Glutamatergic neuron (in vitro differentiated cells): Measurements from ENCODE around the gene CFAP141. TPM values are rescaled to one million over a fixed set of nuclear protein-coding genes. Genes with fewer than 3 reads are reported as not detected.

Experiments used
- DNase-seq: peaks from one replicate; pipeline ENCODE4 v3.0.0; 2022
- H3K27ac Mint-ChIP-seq: one replicate; pipeline ENCODE4 v1.8.0; 2020; ENCODE audit warnings: mild to moderate bottlenecking, mixed read lengths, inconsistent platforms; ENCODE audit not compliant: unreplicated experiment
- H3K27me3 Mint-ChIP-seq: one replicate; pipeline ENCODE4 v1.8.0; 2020; ENCODE audit warnings: mild to moderate bottlenecking, moderate library complexity, mixed read lengths, inconsistent platforms; ENCODE audit not compliant: unreplicated experiment
- H3K36me3 Mint-ChIP-seq: one replicate; pipeline ENCODE4 v1.8.0; 2020; ENCODE audit warnings: mild to moderate bottlenecking, mixed read lengths, inconsistent platforms; ENCODE audit not compliant: unreplicated experiment
- H3K4me1 Mint-ChIP-seq: one replicate; pipeline ENCODE4 v1.8.0; 2020; ENCODE audit warnings: mild to moderate bottlenecking, low read depth, mixed read lengths, inconsistent platforms; ENCODE audit not compliant: unreplicated experiment
- H3K4me3 Mint-ChIP-seq: one replicate; pipeline ENCODE4 v1.8.0; 2020; ENCODE audit warnings: mild to moderate bottlenecking, mixed read lengths, inconsistent platforms; ENCODE audit not compliant: unreplicated experiment
- H3K9me3 Mint-ChIP-seq: one replicate; pipeline ENCODE4 v1.8.0; 2020; ENCODE audit warnings: mild to moderate bottlenecking, moderate library complexity, mixed read lengths, inconsistent platforms; ENCODE audit not compliant: unreplicated experiment
- long read RNA-seq: library from polyadenylated mRNA; unstranded; transcript quantifications from one replicate; pipeline ENCODE4 v2.0.0, GENCODE V29; 2020; ENCODE audit not compliant: unreplicated experiment
- total RNA-seq: library from RNA; stranded (reverse); fragmentation: NEBNext Ultra II Directional; extraction: Animal tissue kit (Norgen Biotek cat#: 25700); gene quantifications from one replicate; pipeline ENCODE4 v1.2.1, GENCODE V29; 2021; ENCODE audit not compliant: unreplicated experiment
- TF ChIP-seq, protein P1 (sequence below): fragments of 200-600 bp; sonication (generic); IDR thresholded peaks from one replicate; pipeline ENCODE4 v1.5.0; 2021; ENCODE audit not compliant: partially characterized antibody, unreplicated experiment

The CFAP141 gene
- not detected for total RNA-seq
- long read RNA-seq, result 0 reads

DNA sequence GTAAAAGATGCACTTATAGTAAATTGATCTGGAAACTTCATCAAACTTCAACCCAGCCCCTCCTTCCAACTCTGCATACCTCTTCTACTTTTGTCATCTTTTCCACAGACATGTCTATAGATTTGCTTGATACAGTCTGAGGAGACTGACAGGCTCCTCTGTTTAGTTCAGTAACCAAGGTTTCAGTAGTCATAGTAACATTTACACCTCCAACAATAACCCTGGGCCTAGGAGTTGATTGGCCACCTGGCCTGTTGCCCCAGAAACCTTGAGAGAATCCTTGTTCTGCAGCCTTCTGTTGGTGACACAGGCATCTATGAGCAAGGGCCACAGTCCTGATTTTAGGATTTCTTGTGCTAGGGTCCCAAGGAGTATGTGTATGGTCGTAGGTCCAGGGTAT is at the start of gene CFAP141:
Gene CFAP141 (minus strand): TSS at position 138 of the 400 bp plus-strand sequence. CDS start 26 bp downstream, at position 112.
- no peaks in the 10 kb centered on the region for H3K36me3 Mint-ChIP-seq
- no peak for DNase-seq
- no peak within 1 kb of the TSS for H3K4me3 Mint-ChIP-seq
- H3K27ac Mint-ChIP-seq, result no peak within 1 kb of the TSS
- peaks cover 2% of the 10 kb centered on the region for H3K27me3 Mint-ChIP-seq
- H3K9me3 Mint-ChIP-seq, result peaks cover 2% of the 10 kb centered on the region
- H3K4me1 Mint-ChIP-seq, result no peaks in the 10 kb centered on the region
- TF ChIP-seq, protein P1, sequence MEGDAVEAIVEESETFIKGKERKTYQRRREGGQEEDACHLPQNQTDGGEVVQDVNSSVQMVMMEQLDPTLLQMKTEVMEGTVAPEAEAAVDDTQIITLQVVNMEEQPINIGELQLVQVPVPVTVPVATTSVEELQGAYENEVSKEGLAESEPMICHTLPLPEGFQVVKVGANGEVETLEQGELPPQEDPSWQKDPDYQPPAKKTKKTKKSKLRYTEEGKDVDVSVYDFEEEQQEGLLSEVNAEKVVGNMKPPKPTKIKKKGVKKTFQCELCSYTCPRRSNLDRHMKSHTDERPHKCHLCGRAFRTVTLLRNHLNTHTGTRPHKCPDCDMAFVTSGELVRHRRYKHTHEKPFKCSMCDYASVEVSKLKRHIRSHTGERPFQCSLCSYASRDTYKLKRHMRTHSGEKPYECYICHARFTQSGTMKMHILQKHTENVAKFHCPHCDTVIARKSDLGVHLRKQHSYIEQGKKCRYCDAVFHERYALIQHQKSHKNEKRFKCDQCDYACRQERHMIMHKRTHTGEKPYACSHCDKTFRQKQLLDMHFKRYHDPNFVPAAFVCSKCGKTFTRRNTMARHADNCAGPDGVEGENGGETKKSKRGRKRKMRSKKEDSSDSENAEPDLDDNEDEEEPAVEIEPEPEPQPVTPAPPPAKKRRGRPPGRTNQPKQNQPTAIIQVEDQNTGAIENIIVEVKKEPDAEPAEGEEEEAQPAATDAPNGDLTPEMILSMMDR, result no peak

DNA sequence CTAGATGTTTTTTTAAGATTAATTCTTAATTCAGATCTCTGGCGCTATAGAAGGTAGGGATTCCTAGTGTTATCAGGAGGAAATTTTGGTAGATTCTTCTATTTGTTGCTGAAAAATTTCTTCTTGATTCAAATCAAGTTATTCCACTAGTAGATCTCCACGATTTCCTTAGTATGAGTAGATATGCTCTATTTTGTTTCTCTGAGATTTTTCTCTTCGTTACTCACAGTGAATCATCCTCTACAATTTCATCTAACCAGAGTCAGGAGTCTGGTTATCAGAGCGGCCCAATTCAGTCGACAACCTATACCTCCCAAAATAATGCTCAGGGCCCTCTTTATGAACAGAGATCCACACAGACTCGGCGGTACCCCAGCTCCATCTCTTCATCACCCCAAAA is 47.5 kb upstream of the CFAP141 start:
- Mint-ChIP-seq H3K36me3 (peaks cover 8% of the 10 kb centered on the region), H3K27ac (peak overlapping the region; percentile 39), H3K4me3 (no peak overlapping the region), H3K27me3 (peaks cover 2% of the 10 kb centered on the region), H3K4me1 (no peaks in the 10 kb centered on the region), H3K9me3 (peaks cover 2% of the 10 kb centered on the region)
- DNase-seq, result no peak
- TF ChIP-seq, protein P1, result no peak

DNA sequence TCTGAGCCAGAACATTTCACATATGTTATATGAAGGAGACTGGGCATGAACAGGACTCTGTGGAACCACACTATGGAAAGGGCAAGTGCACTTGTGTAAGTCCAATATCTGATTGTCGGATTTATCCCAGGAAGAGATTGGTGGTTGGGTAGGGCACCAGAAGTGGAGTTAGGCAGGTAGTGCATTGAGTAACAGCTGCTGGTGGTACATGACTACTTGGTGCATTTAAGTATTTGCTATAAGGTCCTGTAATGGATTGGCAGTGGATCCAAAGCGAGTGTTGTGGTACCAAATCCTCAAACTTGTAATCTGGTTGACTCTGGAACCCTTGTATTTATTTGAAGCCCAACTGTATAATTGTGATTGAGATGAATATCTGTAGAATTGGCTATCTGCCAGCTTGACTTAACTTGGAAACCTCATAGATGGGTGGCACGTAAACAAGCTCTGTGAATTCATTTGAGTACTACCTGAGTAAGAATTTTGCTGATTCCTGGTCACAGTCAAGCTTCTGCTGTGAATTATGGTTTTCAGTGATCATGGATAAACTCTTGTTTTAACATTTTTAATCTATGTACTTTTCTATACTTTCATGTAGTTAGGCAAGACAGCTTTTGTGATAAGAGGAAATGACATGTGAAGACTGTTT is 35.7 kb upstream of the CFAP141 start:
- Mint-ChIP-seq H3K27ac (no peak overlapping the region), H3K4me3 (no peak overlapping the region), H3K27me3 (no peaks in the 10 kb centered on the region), H3K9me3 (no peaks in the 10 kb centered on the region), H3K4me1 (no peaks in the 10 kb centered on the region), H3K36me3 (no peaks in the 10 kb centered on the region)
- no peak for DNase-seq
- TF ChIP-seq, protein P1, result no peak

DNA sequence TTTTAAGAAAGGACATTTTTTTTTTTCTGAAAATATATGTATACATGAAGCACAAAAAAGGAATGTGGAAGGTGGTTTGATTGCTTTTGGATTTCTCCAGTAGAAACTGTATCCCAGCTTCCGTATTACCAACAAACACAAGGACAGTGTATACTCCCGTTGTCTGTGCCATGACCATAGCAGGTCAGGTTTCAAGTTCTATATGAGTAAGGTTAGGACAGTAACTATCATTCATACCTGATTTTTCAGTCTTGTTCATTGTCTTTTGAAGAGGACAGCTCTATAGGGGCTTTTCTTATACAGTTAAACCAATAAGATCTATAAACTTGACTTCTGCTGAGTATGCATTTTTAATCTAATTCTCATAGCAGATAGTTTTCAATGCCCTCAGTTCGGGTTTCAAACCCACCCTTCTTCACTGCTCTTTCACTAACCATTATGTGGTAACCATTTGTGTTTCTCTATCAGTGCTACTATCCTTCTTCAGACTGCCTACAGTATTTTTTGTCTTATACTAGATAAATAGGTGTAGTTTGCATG is 34.2 kb upstream of the CFAP141 start:
- H3K27ac Mint-ChIP-seq, result no peak overlapping the region
- TF ChIP-seq, protein P1, result no peak
- peaks cover 1% of the 10 kb centered on the region for H3K27me3 Mint-ChIP-seq
- H3K4me3 Mint-ChIP-seq, result no peak overlapping the region
- no peaks in the 10 kb centered on the region for H3K36me3 Mint-ChIP-seq
- H3K4me1 Mint-ChIP-seq, result no peaks in the 10 kb centered on the region
- no peaks in the 10 kb centered on the region for H3K9me3 Mint-ChIP-seq
- DNase-seq, result no peak

DNA sequence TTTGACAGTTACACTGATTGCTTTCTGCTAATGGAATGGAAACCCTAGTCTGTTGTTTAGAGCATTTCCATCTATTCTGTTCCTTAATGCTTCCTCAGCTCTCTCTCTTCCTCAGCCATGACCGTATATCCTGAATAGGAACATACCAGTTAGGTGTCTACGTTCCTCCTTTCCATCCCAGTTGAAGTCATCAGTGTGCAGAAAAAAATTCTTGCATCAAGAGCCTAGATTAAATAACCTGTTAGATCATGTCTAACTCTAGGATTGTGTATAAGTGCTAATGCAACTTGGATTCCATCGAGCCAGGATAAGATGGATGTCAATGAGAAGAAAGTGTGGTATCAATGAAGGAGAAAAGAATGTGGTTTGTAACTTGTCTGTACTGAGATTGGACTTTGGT is 33.4 kb upstream of the CFAP141 start:
- no peak for DNase-seq
- Mint-ChIP-seq H3K4me1 (no peaks in the 10 kb centered on the region), H3K36me3 (no peaks in the 10 kb centered on the region), H3K9me3 (peaks cover under 1% of the 10 kb centered on the region), H3K4me3 (no peak overlapping the region), H3K27me3 (peaks cover 1% of the 10 kb centered on the region), H3K27ac (peak overlapping the region; percentile 7)
- TF ChIP-seq, protein P1, result no peak
